HEK293T (cell line): ENCODE data around the gene JADE3.

Source experiments
- ARNT ChIP-seq: fragments of 450-650 bp; IDR thresholded peaks from 2 replicates; pipeline ENCODE4 v1.6.1; 2017; ENCODE audit warnings: mild to moderate bottlenecking
- BHLHE40 ChIP-seq: fragments of 450-650 bp; IDR thresholded peaks from 2 replicates; pipeline ENCODE4 v1.6.1; 2016; ENCODE audit warnings: mild to moderate bottlenecking, moderate library complexity, borderline replicate concordance
- CTBP1 ChIP-seq: fragments of 450-650 bp; IDR thresholded peaks from 2 replicates; pipeline ENCODE4 v1.6.1; 2016; ENCODE audit warnings: borderline replicate concordance
- ELF4 ChIP-seq: fragments of 450-650 bp; IDR thresholded peaks from 2 replicates; pipeline ENCODE4 v1.6.1; 2017; ENCODE audit warnings: antibody characterized with exemption
- FOXM1 ChIP-seq: fragments of 450-650 bp; IDR thresholded peaks from 2 replicates; pipeline ENCODE4 v1.6.1; 2017; ENCODE audit warnings: mild to moderate bottlenecking, borderline replicate concordance
- HDGF ChIP-seq: fragments of 450-650 bp; IDR thresholded peaks from 2 replicates; pipeline ENCODE4 v1.6.1; 2017; ENCODE audit warnings: antibody characterized with exemption, borderline replicate concordance
- LEF1 ChIP-seq: fragments of 450-650 bp; IDR thresholded peaks from 2 replicates; pipeline ENCODE4 v1.6.1; 2017; ENCODE audit warnings: mild to moderate bottlenecking, borderline replicate concordance
- NFRKB ChIP-seq: fragments of 450-650 bp; IDR thresholded peaks from 2 replicates; pipeline ENCODE4 v1.6.1; 2016; ENCODE audit warnings: mild to moderate bottlenecking, moderate library complexity
- SP1 ChIP-seq: fragments of 450-650 bp; IDR thresholded peaks from 2 replicates; pipeline ENCODE4 v1.6.1; 2017
- SUZ12 ChIP-seq: fragments of 450-650 bp; IDR thresholded peaks from 2 replicates; pipeline ENCODE4 v1.6.1; 2016; ENCODE audit warnings: mild to moderate bottlenecking
- TARDBP ChIP-seq: fragments of 450-650 bp; IDR thresholded peaks from 2 replicates; pipeline ENCODE4 v1.6.1; 2016
- ZNF384 ChIP-seq: fragments of 450-650 bp; IDR thresholded peaks from 2 replicates; pipeline ENCODE4 v1.6.1; 2016
- TF ChIP-seq, protein P1 (sequence below): fragments of 450-650 bp; IDR thresholded peaks from 2 replicates; pipeline ENCODE4 v1.6.1; 2016

DNA sequence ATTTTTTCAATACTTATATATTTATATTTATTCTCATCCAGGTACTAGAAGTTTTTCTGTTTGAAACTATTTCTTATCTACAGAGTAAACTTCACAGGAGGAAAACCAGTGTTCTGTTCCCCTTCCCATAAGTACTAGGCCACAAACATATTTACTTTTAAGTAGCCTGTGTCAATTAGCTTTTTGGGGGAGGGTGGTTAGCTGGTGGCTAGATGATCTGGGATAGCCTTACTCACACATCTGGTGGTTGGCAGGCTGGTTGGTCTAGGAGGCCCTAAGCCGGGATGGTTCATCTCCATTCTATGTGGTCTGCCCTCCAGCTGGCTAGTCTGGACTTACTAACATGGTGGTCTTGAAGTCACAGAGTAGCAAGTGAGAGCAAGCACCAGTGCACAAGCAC is 6.2 kb downstream of the JADE3 start:
- no peak for TF ChIP-seq LEF1
- no peak for TF ChIP-seq HDGF
- TF ChIP-seq FOXM1, result no peak
- TF ChIP-seq, protein P1, sequence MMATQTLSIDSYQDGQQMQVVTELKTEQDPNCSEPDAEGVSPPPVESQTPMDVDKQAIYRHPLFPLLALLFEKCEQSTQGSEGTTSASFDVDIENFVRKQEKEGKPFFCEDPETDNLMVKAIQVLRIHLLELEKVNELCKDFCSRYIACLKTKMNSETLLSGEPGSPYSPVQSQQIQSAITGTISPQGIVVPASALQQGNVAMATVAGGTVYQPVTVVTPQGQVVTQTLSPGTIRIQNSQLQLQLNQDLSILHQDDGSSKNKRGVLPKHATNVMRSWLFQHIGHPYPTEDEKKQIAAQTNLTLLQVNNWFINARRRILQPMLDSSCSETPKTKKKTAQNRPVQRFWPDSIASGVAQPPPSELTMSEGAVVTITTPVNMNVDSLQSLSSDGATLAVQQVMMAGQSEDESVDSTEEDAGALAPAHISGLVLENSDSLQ, result no peak
- no peak for TF ChIP-seq SUZ12
- TF ChIP-seq SP1, result no peak
- no peak for TF ChIP-seq ELF4
- no peak for TF ChIP-seq NFRKB
- no peak for TF ChIP-seq CTBP1
- no peak for TF ChIP-seq ZNF384
- TF ChIP-seq TARDBP, result no peak
- TF ChIP-seq BHLHE40, result no peak
- no peak for TF ChIP-seq ARNT
